ENCODE data around the gene CASP3. TPM values are rescaled to one million over a fixed set of nuclear protein-coding genes. Genes with fewer than 3 reads are reported as not detected.

CASP3 gene
- total and polyA plus RNA-seq, 2 donors (not counting 1 experiment from before 2014, with no cell fraction given), result 26.4 to 41.1 TPM

GRCh38 chr4:184641451-184641850 lies 7.8 kb downstream of the CASP3 start:
- Histone ChIP-seq H3K9me3 (ENCODE audit: control insufficient read depth, insufficient read depth, low read depth, low read length) (no peaks in the 10 kb centered on the region), H3K9ac (ENCODE audit: insufficient read depth, low read length) (no peak overlapping the region), H3K4me1 (ENCODE audit: control insufficient read depth, extremely low read depth, insufficient read depth, low read length) (no peaks in the 10 kb centered on the region), H3K27me3 (ENCODE audit: control insufficient read depth, insufficient read depth, low read length) (no peaks in the 10 kb centered on the region), H3K79me2 (ENCODE audit: control insufficient read depth, insufficient read depth, low read length) (peaks cover 54% of the 10 kb centered on the region), H2AFZ (ENCODE audit: low read length) (no peak overlapping the region), H4K20me1 (ENCODE audit: control insufficient read depth, extremely low read depth, insufficient read depth, low read length) (no peaks in the 10 kb centered on the region), H3K27ac (ENCODE audit: insufficient read depth, low read length) (no peak overlapping the region), H3K36me3 (ENCODE audit: control insufficient read depth, insufficient read depth, low read length) (peaks cover 10% of the 10 kb centered on the region), H3K4me2 (ENCODE audit: extremely low read depth, insufficient read depth, low read length) (no peak overlapping the region), H3K4me3 (replicated peaks in 1 of 4; ENCODE audit: control extremely low read depth in 1 of 4, insufficient read depth in 1 of 4, low read depth in 3 of 4, low read length in 4 of 4) (no peak overlapping the region)
- DNase-seq (ENCODE audit: low read depth in 2 of 2), result no peak
- TF ChIP-seq EZH2 (IDR thresholded peaks at IDR 0.05; ENCODE audit: low read length, missing control alignments), result no peak
- no peak for TF ChIP-seq CTCF (conservative IDR thresholded peaks at IDR 0.05 in 1 of 2, IDR thresholded peaks at IDR 0.05 in 1 of 2; ENCODE audit: low read depth in 1 of 2, low read length in 2 of 2)

GRCh38 chr4:184641022-184641421 lies 8.2 kb downstream of the CASP3 start:
- no peak for DNase-seq (ENCODE audit: low read depth in 2 of 2)
- Histone ChIP-seq H4K20me1 (ENCODE audit: control insufficient read depth, extremely low read depth, insufficient read depth, low read length) (no peaks in the 10 kb centered on the region), H3K4me1 (ENCODE audit: control insufficient read depth, extremely low read depth, insufficient read depth, low read length) (no peaks in the 10 kb centered on the region), H3K27ac (ENCODE audit: insufficient read depth, low read length) (no peak overlapping the region), H3K4me2 (ENCODE audit: extremely low read depth, insufficient read depth, low read length) (no peak overlapping the region), H3K9ac (ENCODE audit: insufficient read depth, low read length) (no peak overlapping the region), H2AFZ (ENCODE audit: low read length) (no peak overlapping the region), H3K27me3 (ENCODE audit: control insufficient read depth, insufficient read depth, low read length) (no peaks in the 10 kb centered on the region), H3K9me3 (ENCODE audit: control insufficient read depth, insufficient read depth, low read depth, low read length) (no peaks in the 10 kb centered on the region), H3K79me2 (ENCODE audit: control insufficient read depth, insufficient read depth, low read length) (peaks cover 49% of the 10 kb centered on the region), H3K36me3 (ENCODE audit: control insufficient read depth, insufficient read depth, low read length) (peaks cover 10% of the 10 kb centered on the region), H3K4me3 (replicated peaks in 1 of 4; ENCODE audit: control extremely low read depth in 1 of 4, insufficient read depth in 1 of 4, low read depth in 3 of 4, low read length in 4 of 4) (no peak overlapping the region)
- no peak for TF ChIP-seq EZH2 (IDR thresholded peaks at IDR 0.05; ENCODE audit: low read length, missing control alignments)
- no peak for TF ChIP-seq CTCF (conservative IDR thresholded peaks at IDR 0.05 in 1 of 2, IDR thresholded peaks at IDR 0.05 in 1 of 2; ENCODE audit: low read depth in 1 of 2, low read length in 2 of 2)

- Histone ChIP-seq H4K20me1 (ENCODE audit: control insufficient read depth, extremely low read depth, insufficient read depth, low read length) (no peaks in the 10 kb centered on the region), H3K4me2 (ENCODE audit: extremely low read depth, insufficient read depth, low read length) (no peak overlapping the region), H3K27ac (ENCODE audit: insufficient read depth, low read length) (no peak overlapping the region), H3K79me2 (ENCODE audit: control insufficient read depth, insufficient read depth, low read length) (peaks cover 23% of the 10 kb centered on the region), H3K9me3 (ENCODE audit: control insufficient read depth, insufficient read depth, low read depth, low read length) (no peaks in the 10 kb centered on the region), H3K36me3 (ENCODE audit: control insufficient read depth, insufficient read depth, low read length) (peaks cover 10% of the 10 kb centered on the region), H3K27me3 (ENCODE audit: control insufficient read depth, insufficient read depth, low read length) (no peaks in the 10 kb centered on the region), H3K9ac (ENCODE audit: insufficient read depth, low read length) (no peak overlapping the region), H3K4me3 (replicated peaks in 1 of 4; ENCODE audit: control extremely low read depth in 1 of 4, insufficient read depth in 1 of 4, low read depth in 3 of 4, low read length in 4 of 4) (no peak overlapping the region), H2AFZ (ENCODE audit: low read length) (no peak overlapping the region), H3K4me1 (ENCODE audit: control insufficient read depth, extremely low read depth, insufficient read depth, low read length) (no peaks in the 10 kb centered on the region)
- TF ChIP-seq CTCF (conservative IDR thresholded peaks at IDR 0.05 in 1 of 2, IDR thresholded peaks at IDR 0.05 in 1 of 2; ENCODE audit: low read depth in 1 of 2, low read length in 2 of 2), result no peak
- TF ChIP-seq EZH2 (IDR thresholded peaks at IDR 0.05; ENCODE audit: low read length, missing control alignments), result no peak
- no peak for DNase-seq (ENCODE audit: low read depth in 2 of 2)
Observed at GRCh38 chr4:184636897-184637296, 12.3 kb downstream of the CASP3 start.
